Right cardiac atrium (tissue), 5 donors: ENCODE results near the gene MMS19. TPM values are rescaled to one million over a fixed set of nuclear protein-coding genes. Genes with fewer than 3 reads are reported as not detected.

Source experiments
- ATAC-seq, 2 donors: fragments of 200-7000 bp; cut with Tn5 transposase; one replicate each; pipeline versions ENCODE4 v1.8.0 to v1.9.1; 2020; ENCODE audit warnings: moderate library complexity in 2 of 2, mild to moderate bottlenecking in 1 of 2
- DNase-seq, 3 donors: peaks; one replicate each; pipeline ENCODE4 v3.0.0-alpha.2; 2020
- H3K27ac ChIP-seq: one replicate; pipeline ENCODE4 v1.5.1; 2013; ENCODE audit warnings: mild to moderate bottlenecking, low read length, control low read depth, moderate library complexity
- H3K27me3 ChIP-seq: one replicate; pipeline ENCODE4 v1.6.1; 2013; ENCODE audit not compliant: control insufficient read depth, insufficient read depth
- H3K4me1 ChIP-seq: one replicate; pipeline ENCODE4 v1.6.1; 2013; ENCODE audit warnings: low read length; ENCODE audit not compliant: control insufficient read depth, insufficient read depth
- H3K4me3 ChIP-seq: one replicate; pipeline ENCODE4 v1.5.1; 2013; ENCODE audit warnings: low read length, control low read depth
- H3K9me3 ChIP-seq: one replicate; pipeline ENCODE4 v1.6.1; 2013; ENCODE audit warnings: low read length; ENCODE audit not compliant: control insufficient read depth
- WGBS: extraction: QIAGEN DNeasy Blood & Tissue Kit; methylation state at CpG from one replicate; pipeline ENCODE4 v1.1.7; 2013; 5-methylcytosine and 5-hydroxymethylcytosine counted together
- intact Hi-C, 4 donors: fragments of 100-400 bp; cut with DNase I; formaldehyde crosslinking; loops; one replicate each; pipeline versions ENCODE4 v1.11.0 to v1.14.0; 2022 to 2023
- polyA plus RNA-seq: library from polyadenylated mRNA; stranded (reverse); fragments of 200-250 nt; gene quantifications from one replicate; pipeline ENCODE4 v1.2.3, GENCODE V29; 2013
- total RNA-seq, 4 donors: library from RNA; stranded (reverse); fragmentation: NEBNext Ultra II Directional; extraction: Animal tissue kit (Norgen Biotek cat#: 25700); gene quantifications; one replicate each; pipeline ENCODE4 v1.2.1, GENCODE V29; 2021
- donor health status: healthy with polysubstance abuse.
- donor health status: DM: no; HTN: yes; CAD: no.
- donor health status: DM: no; HTN: no; CAD: no.
- donor health status: DM: no; HTN: yes; CAD: no; lungs with severe emphysema.
- donor health status: DM: yes; HTN: yes; CAD: no.

Gene MMS19
- total and polyA plus RNA-seq, 5 donors, result 32.8 to 40.0 (median 34.7) TPM

DNA sequence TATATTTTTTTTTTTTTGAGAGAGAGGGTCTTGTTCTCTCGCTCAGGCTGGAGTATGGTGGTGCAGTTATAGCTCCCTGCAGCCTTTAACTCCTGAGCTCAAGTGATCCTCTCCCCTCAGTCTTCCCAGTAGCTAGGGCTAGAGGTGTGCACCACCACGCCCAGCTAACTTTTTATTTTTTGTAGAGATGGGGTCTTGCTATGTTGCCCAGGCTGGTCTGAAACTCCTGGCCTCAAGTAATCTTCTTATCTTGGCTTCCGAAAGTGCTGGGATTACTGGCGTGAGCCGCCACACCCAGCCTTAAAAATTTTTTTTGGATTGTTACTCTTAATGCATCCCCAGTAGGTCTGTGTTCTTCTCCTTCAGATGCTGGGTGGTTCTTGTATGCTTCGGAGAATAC is 4.7 kb upstream of the MMS19 start:
- no peak for ATAC-seq
- 92% methylated on average over 6 of the region's 6 CpGs for WGBS
- peaks cover 17% of the 10 kb centered on the region for H3K4me1 ChIP-seq
- no peaks in the 10 kb centered on the region for H3K9me3 ChIP-seq
- DNase-seq, result no peak
- H3K4me3 ChIP-seq, result no peak overlapping the region
- intact Hi-C loops, result loop anchor here in 1 of 4 donors (5.0 kb wide), 1 partner anchor 44 kb away; no protein-coding TSS in a partner anchor
- no peaks in the 10 kb centered on the region for H3K27me3 ChIP-seq
- peak overlapping the region; percentile 23 for H3K27ac ChIP-seq

DNA sequence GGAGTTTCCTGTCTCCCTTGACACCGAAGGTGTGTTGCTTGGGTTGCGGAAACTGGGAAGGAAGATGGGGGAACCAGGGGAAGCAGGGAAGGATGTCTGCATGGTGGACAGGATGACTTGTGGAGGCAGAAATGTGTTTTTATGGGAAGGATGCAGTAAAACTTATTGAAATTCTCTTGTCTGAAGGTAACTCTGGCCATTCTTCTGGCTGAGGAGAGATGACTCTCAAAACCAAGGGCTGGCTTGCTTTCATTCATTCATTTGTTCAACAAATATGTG is 2.0 kb upstream of the MMS19 start:
- no peak for DNase-seq
- Histone ChIP-seq H3K27me3 (no peaks in the 10 kb centered on the region), H3K27ac (peak overlapping the region; percentile 94), H3K4me3 (peak overlapping the region; percentile 53), H3K4me1 (peaks cover 18% of the 10 kb centered on the region), H3K9me3 (no peaks in the 10 kb centered on the region)
- ATAC-seq, result no peak
- intact Hi-C loops, result loop anchor here in 1 of 4 donors (5.0 kb wide), 1 partner anchor 47 kb away; no protein-coding TSS in a partner anchor
- 72% methylated on average over 2 of the region's 2 CpGs for WGBS

DNA sequence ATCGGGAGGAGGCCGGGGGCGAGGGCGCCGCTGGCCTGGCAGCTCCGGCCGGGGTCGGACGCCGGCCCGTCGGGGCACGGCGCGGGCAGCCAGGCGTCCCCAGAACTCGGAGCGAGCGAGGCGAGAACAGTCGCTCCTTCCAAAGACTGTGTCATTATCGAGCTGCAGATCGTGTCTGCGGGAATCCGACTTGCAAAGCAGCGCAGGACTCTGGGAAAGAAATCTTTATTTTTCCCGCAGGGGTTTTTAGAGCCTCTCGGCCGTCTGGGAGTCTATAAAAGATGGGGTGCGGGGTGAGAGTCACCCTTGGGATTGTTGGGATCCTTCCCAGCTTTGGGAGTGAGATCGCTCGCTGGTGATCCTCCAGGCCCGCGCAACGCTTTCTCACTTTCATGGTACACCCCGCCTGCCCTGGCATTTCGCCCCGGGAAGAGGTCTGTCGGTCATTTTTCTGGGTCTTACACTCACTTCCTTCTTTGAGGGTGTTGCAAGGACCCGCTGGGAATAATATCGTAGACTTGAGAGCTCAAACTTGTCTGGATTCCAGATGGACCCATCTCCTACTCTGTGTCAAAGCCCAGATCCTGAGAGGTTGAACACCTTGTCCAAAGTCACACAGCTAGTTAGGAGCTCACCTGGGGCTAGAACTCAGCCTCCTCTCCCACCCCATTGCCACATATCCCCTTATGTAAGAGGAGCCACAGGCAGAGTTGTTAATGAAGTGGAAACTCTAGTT is 1.5 kb upstream of the MMS19 start:
- no peaks in the 10 kb centered on the region for H3K27me3 ChIP-seq
- WGBS, result 1% methylated on average over 41 of the region's 41 CpGs
- H3K4me3 ChIP-seq, result peak overlapping the region; percentile 53
- DNase-seq (peak; percentile 86 to 95 (median 92)), ATAC-seq (no peak)
- H3K4me1 ChIP-seq, result peaks cover 23% of the 10 kb centered on the region
- H3K9me3 ChIP-seq, result no peaks in the 10 kb centered on the region
- intact Hi-C loops, result loop anchor here in 1 of 4 donors (5.0 kb wide), 1 partner anchor 48 kb away; no protein-coding TSS in a partner anchor
- H3K27ac ChIP-seq, result peak overlapping the region; percentile 94

DNA sequence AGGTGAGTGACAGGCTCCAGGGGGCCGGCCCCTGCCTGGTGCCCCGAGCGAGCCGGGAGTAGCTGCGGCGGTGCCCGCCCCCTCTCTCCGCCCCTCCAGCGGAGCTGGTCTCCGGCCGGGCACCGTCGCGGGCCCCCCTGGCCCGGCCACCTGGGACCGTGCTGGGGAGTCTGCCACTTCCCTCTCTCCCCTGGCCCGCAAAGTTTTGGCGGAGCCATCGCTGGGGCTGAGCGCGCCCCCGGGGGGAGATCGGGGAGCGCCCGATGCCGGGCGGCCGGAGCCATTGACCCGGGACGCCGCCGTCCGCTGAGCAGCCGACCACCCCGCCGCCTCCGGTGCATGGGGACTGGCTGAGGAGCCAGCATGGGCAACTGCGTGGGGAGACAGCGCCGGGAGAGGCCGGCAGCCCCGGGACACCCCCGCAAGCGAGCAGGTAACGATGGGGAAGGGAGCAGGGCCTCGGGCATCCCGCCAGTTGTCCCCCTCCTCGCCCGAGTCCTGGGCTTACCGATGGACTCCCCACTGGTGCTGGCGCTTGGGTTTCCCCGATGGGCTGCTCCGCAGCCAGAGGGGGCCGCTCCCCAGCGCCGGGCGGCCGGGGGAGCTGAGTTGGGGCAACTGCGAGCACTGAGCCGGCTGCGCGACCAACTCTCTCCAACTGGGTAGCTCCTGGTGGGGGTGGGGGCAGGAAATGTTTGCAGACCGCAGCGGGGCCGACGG is 779 bp upstream of the MMS19 start, which contains the start of gene UBTD1:
Gene UBTD1 (plus strand): TSS at position 84 of the 720 bp plus-strand sequence. CDS start 280 bp downstream, at position 364.
- Histone ChIP-seq H3K27me3 (no peaks in the 10 kb centered on the region), H3K27ac (peak within 1 kb of the TSS; percentile 94), H3K4me3 (peak within 1 kb of the TSS; percentile 53), H3K4me1 (peaks cover 24% of the 10 kb centered on the region), H3K9me3 (no peaks in the 10 kb centered on the region)
- ATAC-seq (peak; percentile 7 to 18), DNase-seq (peak in 2 of 3 donors; percentile 51 to 85)
- intact Hi-C loops, result no loop called here
- WGBS, result under 1% methylated on average over 66 of the region's 66 CpGs

DNA sequence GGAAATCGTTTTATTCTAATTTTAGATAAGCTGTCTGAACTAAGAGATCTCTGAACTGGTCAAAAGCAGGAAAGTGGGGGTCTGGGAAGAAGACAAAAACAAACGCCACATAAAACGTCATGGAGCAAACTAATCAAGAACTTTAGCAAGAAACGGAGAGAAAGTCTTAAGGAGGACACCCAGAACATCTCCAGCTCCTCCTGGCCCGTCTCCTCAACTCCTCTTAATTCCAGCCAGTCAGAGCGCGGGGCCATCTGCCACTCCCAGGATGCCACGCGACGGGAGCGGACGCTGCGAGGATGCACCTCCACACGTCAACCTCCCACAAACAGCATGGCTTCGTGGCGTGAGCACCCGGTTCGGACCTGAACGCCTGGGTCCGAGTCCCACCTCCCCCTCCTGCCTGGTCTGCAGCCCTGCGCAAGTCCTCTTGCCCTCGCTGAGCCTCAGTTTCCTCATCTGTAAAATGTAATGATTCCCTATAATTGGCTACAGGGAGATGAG is 598 bp downstream of the MMS19 start:
- under 1% methylated on average over 22 of the region's 22 CpGs for WGBS
- peak; percentile 44 to 62 for ATAC-seq
- no peaks in the 10 kb centered on the region for H3K27me3 ChIP-seq
- H3K27ac ChIP-seq, result peak overlapping the region; percentile 82
- H3K4me3 ChIP-seq, result peak overlapping the region; percentile 53
- H3K9me3 ChIP-seq, result no peaks in the 10 kb centered on the region
- intact Hi-C loops, result no loop called here
- peaks cover 14% of the 10 kb centered on the region for H3K4me1 ChIP-seq
- DNase-seq, result peak; percentile 84 to 92 (median 89)

DNA sequence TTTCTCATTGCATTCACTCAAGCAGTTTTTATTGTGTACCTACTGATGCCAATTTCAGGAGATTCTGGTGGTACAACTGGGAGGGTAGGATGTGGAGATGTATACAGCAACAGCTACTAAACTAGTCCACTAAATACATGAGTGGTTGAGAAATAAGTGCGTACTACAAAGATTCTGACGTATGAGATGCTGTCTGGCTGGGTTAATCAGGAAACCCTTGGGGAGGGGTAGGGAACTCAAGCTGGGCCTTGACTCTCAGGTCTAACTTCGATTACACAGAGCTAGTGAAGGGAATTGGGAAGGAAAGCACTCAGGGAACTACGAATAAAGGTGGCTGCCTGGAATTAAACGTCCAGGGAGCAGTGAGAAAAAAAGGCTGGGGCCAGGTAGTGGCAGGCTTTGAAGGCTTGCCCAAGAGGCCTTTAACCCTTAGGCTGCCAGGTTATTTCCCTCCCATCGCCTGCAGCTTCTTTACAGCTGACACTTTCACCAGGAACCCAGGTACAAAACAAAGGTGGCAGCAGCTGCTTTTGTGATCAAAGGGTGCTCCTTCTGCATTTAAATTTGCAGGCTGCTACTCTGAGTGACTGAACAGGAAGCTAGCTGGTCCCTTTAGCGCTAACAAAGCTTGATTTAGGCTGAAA is 3.2 kb downstream of the MMS19 start:
- H3K4me1 ChIP-seq, result peaks cover 12% of the 10 kb centered on the region
- DNase-seq, result no peak
- intact Hi-C loops, result no loop called here
- H3K4me3 ChIP-seq, result no peak overlapping the region
- no peak for ATAC-seq
- H3K9me3 ChIP-seq, result no peaks in the 10 kb centered on the region
- 33% methylated on average over 7 of the region's 7 CpGs for WGBS
- H3K27ac ChIP-seq, result peak overlapping the region; percentile 14
- no peaks in the 10 kb centered on the region for H3K27me3 ChIP-seq

DNA sequence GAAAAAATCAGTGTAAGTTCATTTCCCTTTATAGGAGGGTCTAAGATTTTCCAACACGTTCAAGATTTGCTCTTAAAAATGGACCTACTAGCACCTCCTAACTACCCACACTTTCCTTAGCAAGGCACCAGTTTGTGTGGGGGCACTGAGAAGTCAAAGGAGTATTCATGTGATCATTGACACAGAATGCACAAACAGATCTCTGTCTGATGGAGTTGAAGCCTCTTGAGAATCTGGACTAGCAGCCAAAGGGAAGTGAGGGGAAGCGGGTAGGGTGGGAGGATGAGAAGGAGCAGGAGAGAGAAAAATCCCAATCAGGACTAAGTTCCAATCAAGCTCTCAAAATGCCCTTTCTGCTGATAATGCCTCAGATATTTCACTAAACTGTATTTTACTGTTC is 4.1 kb downstream of the MMS19 start:
- Histone ChIP-seq H3K4me3 (no peak overlapping the region), H3K27ac (no peak overlapping the region), H3K9me3 (no peaks in the 10 kb centered on the region), H3K27me3 (no peaks in the 10 kb centered on the region), H3K4me1 (peaks cover 12% of the 10 kb centered on the region)
- DNase-seq (no peak), ATAC-seq (no peak)
- WGBS, result 16% methylated on average over 2 of the region's 2 CpGs
- intact Hi-C loops, result no loop called here

DNA sequence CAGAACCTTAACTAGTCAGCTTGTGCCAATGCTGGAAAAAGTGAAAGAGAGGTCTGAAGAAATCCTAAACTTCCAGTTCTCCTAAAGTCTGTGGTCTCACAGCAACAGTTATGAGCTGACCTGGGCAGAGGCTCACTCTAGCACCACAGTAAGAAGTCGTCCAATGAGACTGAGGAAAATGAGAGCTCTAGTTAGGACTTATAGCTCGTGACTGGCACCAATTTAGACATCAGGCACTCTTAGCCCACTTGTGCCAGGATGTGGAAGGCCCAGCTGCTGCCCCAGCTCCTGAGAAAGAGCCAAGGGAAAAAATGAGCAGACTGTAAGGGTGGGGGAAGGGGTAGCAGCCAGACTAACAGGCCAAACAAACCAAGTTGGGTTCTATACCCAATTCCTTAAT is 7.6 kb downstream of the MMS19 start:
- H3K27ac ChIP-seq, result peak overlapping the region; percentile 87
- no peak for DNase-seq
- ATAC-seq, result peak; percentile 79
- H3K4me3 ChIP-seq, result no peak overlapping the region
- H3K4me1 ChIP-seq, result peaks cover 12% of the 10 kb centered on the region
- H3K9me3 ChIP-seq, result no peaks in the 10 kb centered on the region
- intact Hi-C loops, result no loop called here
- WGBS, result 54% methylated on average over 2 of the region's 2 CpGs
- no peaks in the 10 kb centered on the region for H3K27me3 ChIP-seq

DNA sequence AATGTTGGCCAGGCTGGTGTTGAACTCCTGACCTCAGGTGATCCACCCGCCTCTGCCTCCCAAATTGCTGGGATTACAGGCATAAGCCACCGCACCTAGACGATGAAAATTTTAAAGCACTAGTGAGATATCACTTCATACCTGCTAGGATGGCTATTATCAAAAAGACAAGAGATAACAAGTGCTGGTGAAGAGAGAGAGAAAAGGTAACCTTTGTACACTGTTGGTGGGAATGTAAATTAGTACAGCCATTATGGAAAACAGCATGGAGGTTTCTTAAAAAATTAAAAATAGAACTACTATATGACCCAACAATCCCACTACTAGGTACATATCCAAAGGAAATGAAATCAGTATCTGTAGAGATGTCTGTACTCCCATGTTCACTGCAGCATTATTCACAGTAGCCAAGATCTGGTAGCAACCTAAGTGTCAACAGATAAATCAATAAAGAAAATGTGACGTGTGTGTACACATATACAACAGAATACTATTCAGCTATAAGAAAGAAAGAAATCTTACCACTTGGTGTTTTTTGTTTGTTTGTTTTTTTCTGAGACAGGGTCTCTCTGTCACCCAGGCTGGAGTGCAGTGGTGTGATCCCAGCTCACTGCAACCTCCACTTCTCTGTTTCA is 12.5 kb downstream of the MMS19 start:
- H3K27ac ChIP-seq, result no peak overlapping the region
- no peak overlapping the region for H3K4me3 ChIP-seq
- no peaks in the 10 kb centered on the region for H3K9me3 ChIP-seq
- H3K27me3 ChIP-seq, result no peaks in the 10 kb centered on the region
- 82% methylated on average over 4 of the region's 4 CpGs for WGBS
- DNase-seq, result no peak
- intact Hi-C loops, result no loop called here
- H3K4me1 ChIP-seq, result peaks cover 6% of the 10 kb centered on the region
- no peak for ATAC-seq

DNA sequence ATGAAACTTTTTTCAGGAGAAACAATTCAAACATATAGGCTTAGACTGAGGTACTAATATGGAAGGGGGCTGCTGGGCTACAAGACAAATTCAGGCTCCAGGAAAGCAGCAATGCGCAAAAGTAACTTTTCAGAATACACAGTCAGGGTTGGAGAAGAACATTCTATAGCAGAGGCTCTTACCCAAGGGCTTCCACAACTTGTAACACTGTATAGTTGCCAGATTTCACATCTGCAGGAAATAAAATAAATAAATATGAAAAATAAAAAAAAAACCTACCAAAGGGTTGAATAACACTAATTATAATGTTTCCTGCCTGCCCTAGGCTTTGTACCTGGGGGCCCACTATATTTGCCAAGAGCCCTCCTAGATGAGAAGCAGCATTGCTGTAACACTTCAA is 14.3 kb downstream of the MMS19 start:
- no peaks in the 10 kb centered on the region for H3K27me3 ChIP-seq
- DNase-seq (no peak), ATAC-seq (no peak)
- H3K4me3 ChIP-seq, result no peak overlapping the region
- peaks cover 4% of the 10 kb centered on the region for H3K4me1 ChIP-seq
- H3K27ac ChIP-seq, result no peak overlapping the region
- no peaks in the 10 kb centered on the region for H3K9me3 ChIP-seq
- 91% methylated on average over 1 of the region's 1 CpG for WGBS
- intact Hi-C loops, result no loop called here
